Measurements from ENCODE around the gene TAPT1.

Gene TAPT1

DNA sequence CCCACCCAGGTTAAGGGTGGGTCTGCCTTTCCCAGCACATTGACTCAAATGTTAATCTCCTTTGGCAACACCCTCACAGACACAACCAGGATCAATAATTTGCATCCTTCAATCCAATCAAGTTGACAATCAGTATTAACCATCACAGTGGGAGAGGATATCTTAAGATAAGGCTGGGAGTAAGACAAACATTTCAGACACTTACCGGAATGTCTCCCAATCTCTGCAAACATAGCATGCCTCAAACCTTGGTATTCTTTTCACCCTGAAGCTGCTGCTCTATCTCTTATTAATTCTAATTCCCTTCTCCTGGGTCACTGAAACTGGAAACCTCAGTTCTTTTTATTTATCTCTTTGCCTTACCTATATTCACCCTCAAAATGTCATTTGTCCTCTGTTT lies 19.0 kb upstream of the TAPT1 start:
- DNase-seq (ENCODE audit: low spot score), result no peak
- TF ChIP-seq, protein P1, sequence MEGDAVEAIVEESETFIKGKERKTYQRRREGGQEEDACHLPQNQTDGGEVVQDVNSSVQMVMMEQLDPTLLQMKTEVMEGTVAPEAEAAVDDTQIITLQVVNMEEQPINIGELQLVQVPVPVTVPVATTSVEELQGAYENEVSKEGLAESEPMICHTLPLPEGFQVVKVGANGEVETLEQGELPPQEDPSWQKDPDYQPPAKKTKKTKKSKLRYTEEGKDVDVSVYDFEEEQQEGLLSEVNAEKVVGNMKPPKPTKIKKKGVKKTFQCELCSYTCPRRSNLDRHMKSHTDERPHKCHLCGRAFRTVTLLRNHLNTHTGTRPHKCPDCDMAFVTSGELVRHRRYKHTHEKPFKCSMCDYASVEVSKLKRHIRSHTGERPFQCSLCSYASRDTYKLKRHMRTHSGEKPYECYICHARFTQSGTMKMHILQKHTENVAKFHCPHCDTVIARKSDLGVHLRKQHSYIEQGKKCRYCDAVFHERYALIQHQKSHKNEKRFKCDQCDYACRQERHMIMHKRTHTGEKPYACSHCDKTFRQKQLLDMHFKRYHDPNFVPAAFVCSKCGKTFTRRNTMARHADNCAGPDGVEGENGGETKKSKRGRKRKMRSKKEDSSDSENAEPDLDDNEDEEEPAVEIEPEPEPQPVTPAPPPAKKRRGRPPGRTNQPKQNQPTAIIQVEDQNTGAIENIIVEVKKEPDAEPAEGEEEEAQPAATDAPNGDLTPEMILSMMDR (IDR thresholded peaks at IDR 0.05; ENCODE audit: extremely low read depth, missing control alignments), result no peak

DNA sequence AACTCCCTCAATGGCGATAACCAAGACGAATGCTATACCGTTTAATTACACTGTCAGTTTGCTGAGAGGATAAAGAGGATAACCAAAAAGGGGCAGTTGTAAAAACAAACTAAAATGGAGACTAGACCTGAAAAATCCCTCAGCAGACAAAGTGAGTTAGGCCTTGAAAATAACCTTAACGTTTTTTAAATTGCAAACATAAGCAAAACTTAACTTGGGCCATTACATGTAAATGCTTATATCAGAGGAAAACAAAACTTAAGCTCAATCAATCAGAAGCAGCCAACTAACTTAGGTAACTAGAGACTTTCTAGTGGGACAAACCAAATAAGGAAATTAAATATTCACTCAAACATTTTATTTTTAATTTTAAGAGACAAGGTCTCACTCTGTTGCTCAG lies 17.0 kb upstream of the TAPT1 start:
- TF ChIP-seq, protein P1 (IDR thresholded peaks at IDR 0.05; ENCODE audit: extremely low read depth, missing control alignments), result no peak
- DNase-seq (ENCODE audit: low spot score), result no peak

DNA sequence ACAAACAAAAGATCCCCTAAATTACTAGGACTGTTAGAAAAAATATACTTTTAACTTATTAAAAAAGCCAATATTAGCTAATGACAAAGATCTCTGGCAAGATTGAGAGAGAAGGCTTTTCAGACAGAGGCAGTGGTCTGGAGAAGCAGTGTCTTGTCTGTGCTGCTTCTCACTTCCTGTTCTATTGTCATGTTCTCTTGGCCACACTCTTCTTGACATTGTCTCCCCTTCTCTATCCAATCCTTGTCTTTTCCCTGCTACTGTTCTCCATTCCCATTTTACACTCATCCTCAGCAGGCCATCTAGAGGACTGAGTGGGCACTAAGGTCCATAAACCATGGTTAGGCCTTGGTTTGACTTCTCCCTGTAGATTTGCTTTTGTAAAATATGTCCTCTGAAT lies 14.0 kb upstream of the TAPT1 start:
- TF ChIP-seq, protein P1 (IDR thresholded peaks at IDR 0.05; ENCODE audit: extremely low read depth, missing control alignments), result no peak
- DNase-seq (ENCODE audit: low spot score), result no peak

DNA sequence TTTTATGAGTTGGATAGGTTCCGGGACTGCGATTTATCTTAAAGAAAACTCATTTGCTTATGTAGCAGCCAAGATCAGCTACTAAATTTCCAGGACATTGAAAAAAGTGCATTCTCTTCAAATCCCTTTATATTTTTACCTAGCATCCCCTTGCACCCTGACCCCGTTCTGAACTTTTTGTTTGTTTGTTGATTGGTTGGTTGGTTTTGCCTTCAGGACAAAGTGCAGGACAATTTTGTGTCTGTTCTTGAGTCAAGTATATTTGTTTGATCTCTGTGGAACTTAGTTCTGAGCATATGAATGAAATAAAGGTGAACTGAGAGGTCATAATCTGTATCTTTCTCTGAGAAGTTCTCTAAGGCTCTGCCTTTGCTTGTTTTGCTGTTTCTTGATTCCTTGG lies 12.8 kb upstream of the TAPT1 start:
- TF ChIP-seq, protein P1 (IDR thresholded peaks at IDR 0.05; ENCODE audit: extremely low read depth, missing control alignments), result no peak
- no peak for DNase-seq (ENCODE audit: low spot score)

DNA sequence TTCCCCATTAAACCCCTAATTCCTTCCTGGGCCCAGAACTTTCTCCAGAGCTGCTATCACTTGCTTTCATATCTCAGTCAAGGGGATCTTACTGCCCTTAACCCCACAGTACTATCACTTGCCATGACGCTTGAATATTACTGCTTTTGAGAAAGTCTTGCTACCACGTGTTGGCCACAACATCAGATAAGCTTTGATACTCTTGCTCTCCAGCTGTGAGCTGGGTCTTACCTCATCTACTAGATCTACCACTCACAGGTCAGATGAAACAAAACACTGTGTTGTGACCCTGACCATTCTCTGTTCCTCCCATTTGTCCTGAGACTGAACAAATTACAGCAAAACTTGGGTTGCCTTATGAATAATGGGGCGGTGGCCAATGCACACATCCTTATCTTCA lies 12.1 kb upstream of the TAPT1 start:
- DNase-seq (ENCODE audit: low spot score), result no peak
- TF ChIP-seq, protein P1 (IDR thresholded peaks at IDR 0.05; ENCODE audit: extremely low read depth, missing control alignments), result no peak

DNA sequence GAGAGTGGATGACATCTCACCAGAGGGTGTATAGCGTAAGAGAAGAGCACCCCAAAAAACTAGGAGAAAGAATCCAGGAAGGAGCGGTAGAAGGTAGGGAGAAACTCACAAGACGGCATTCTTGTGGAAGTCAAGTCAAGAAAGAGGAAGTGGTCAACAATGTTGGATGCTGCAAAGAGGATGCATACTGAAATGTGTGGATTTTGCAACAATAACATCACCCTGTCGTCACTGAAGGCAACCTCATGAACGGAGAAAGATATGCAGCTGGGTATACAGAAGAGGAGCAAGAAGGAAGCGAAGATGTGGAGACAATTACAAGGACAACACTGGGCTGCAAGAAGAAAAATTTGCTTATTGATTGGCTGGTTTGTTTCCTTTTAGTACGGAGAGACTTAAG lies 11.4 kb upstream of the TAPT1 start:
- no peak for DNase-seq (ENCODE audit: low spot score)
- TF ChIP-seq, protein P1 (IDR thresholded peaks at IDR 0.05; ENCODE audit: extremely low read depth, missing control alignments), result no peak

DNA sequence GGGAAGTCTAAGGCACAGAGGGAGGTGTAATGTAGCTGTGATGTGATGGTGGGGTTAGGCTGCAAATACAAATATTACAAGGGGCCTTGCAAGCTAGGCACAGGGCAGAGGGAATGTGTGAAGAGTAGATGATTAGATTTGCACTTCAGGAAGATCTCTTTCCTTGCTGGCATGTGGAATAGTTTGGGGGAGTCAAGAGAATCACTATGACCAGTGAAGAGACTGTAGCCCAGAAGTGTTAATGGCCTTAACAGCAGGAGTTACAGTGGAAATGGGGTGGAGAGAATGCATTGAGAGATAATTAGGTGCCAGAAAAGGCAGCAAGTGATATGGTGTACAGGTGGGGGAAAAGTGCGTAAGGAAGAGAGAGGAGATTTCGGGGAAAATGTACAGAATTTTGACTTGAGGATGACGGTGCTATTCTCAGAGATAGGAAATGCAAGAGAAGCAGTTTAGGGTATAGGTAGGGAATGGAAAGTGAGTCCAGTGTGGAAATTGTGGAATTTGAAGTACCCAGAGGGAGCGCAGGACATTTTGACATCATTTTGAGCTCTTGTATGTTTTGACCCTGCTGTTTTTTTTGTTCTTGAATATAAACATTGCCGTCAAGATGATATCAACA lies 10.2 kb upstream of the TAPT1 start:
- DNase-seq (ENCODE audit: low spot score), result no peak
- TF ChIP-seq, protein P1 (IDR thresholded peaks at IDR 0.05; ENCODE audit: extremely low read depth, missing control alignments), result no peak
